Brain microvascular endothelial cell (primary cell): ENCODE results near the gene REST.

Experiments used
- DNase-seq: peaks from one replicate; pipeline ENCODE4 v3.0.0-alpha.2; 2020
- H3K27ac ChIP-seq: fragments of 250-450 bp; sonication (Bioruptor Pico); 2 replicates; pipeline ENCODE4 v1.5.1; 2020; ENCODE audit warnings: mild to moderate bottlenecking, moderate library complexity
- H3K27me3 ChIP-seq: fragments of 250-450 bp; sonication (Bioruptor Pico); replicated peaks from 2 replicates; pipeline ENCODE4 v1.5.1; 2020; ENCODE audit warnings: mild to moderate bottlenecking
- H3K36me3 ChIP-seq: fragments of 250-450 bp; sonication (Bioruptor Pico); replicated peaks from 2 replicates; pipeline ENCODE4 v1.5.1; 2020; ENCODE audit warnings: mild to moderate bottlenecking
- H3K4me3 ChIP-seq: 2 replicates; pipeline ENCODE4 v1.5.1; 2011; ENCODE audit warnings: low read depth, mild to moderate bottlenecking, control low read depth, low read length, moderate library complexity
- in situ Hi-C: cut with HindIII; loops from 2 replicates; pipeline ENCODE4 v1.10.0; 2017; ENCODE audit warnings: low sequenced_read_pairs, low pct_ligation_motif_present
- TF ChIP-seq, protein P1 (sequence below): IDR thresholded peaks from 2 replicates; pipeline ENCODE4 v1.5.1; 2011; ENCODE audit warnings: low read depth, mild to moderate bottlenecking, moderate library complexity, low read length, control low read depth, inconsistent platforms; ENCODE audit errors: missing control alignments

Gene REST

DNA sequence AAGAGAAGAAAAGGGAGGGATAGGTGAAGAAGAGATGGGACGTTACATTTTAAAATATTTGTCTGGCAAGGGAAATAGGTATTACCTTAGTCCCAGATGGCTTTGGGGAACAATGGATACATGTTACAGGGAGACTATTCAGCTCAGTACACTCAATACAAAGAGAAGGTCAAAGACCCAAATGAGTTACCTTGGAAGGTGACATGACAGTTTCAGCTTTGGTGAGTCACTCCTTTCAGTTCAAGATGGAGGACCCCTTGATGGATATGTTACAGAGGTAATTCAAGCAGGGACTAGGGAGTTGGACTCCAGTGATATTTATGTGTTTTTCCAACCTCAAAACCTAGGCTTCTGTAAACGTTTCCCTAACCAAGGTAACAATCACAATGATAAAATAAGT is 64.7 kb downstream of the REST start:
- Histone ChIP-seq H3K27me3 (no peaks in the 10 kb centered on the region), H3K4me3 (no peak overlapping the region), H3K27ac (no peak overlapping the region), H3K36me3 (peaks cover 38% of the 10 kb centered on the region)
- DNase-seq: no peak
- in situ Hi-C loops: no loop called here
- TF ChIP-seq, protein P1, sequence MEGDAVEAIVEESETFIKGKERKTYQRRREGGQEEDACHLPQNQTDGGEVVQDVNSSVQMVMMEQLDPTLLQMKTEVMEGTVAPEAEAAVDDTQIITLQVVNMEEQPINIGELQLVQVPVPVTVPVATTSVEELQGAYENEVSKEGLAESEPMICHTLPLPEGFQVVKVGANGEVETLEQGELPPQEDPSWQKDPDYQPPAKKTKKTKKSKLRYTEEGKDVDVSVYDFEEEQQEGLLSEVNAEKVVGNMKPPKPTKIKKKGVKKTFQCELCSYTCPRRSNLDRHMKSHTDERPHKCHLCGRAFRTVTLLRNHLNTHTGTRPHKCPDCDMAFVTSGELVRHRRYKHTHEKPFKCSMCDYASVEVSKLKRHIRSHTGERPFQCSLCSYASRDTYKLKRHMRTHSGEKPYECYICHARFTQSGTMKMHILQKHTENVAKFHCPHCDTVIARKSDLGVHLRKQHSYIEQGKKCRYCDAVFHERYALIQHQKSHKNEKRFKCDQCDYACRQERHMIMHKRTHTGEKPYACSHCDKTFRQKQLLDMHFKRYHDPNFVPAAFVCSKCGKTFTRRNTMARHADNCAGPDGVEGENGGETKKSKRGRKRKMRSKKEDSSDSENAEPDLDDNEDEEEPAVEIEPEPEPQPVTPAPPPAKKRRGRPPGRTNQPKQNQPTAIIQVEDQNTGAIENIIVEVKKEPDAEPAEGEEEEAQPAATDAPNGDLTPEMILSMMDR: no peak

DNA sequence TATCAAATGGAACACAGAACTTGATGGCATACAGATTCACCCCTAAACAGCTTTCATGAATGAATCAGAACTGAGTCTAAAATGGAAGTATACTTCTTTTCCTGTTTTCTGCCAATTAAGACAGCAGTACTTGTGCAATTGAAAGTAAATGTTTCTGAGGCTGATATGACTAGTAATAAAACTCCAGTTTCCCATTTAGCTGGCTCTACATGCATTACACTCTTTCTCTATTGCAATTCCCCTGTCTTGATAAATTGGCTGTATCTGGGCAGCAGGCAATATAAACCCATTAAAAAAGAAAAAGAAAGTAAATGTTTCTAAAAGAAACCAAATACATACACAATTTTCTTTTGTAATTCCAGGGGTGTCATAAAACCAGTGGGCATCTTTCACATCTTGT is 65.1 kb downstream of the REST start:
- Histone ChIP-seq H3K27me3 (no peaks in the 10 kb centered on the region), H3K36me3 (peaks cover 35% of the 10 kb centered on the region), H3K27ac (no peak overlapping the region), H3K4me3 (no peak overlapping the region)
- TF ChIP-seq, protein P1: no peak
- no peak for DNase-seq
- in situ Hi-C loops: no loop called here

DNA sequence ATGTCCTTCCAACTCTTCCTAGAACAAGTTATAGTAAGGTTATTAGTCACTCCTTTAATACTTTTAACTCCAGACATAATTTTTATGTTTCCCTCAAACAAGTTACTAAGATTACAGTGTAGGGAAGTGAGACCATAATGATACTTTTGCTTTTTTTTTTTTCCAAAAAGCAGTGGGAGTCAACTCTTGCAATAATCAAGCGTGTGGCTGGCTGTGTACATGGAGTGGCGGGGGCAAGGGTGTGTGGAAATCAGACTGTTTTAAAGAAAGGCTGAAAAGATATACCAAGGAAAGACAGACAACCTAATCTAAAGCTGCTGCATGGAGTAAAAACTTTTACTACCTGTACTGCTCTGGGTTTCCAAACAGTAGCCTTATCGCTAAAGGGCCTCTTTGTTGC is 65.6 kb downstream of the REST start:
- Histone ChIP-seq H3K27me3 (no peaks in the 10 kb centered on the region), H3K36me3 (peaks cover 33% of the 10 kb centered on the region), H3K4me3 (no peak overlapping the region), H3K27ac (no peak overlapping the region)
- in situ Hi-C loops: no loop called here
- DNase-seq: no peak
- TF ChIP-seq, protein P1: no peak

DNA sequence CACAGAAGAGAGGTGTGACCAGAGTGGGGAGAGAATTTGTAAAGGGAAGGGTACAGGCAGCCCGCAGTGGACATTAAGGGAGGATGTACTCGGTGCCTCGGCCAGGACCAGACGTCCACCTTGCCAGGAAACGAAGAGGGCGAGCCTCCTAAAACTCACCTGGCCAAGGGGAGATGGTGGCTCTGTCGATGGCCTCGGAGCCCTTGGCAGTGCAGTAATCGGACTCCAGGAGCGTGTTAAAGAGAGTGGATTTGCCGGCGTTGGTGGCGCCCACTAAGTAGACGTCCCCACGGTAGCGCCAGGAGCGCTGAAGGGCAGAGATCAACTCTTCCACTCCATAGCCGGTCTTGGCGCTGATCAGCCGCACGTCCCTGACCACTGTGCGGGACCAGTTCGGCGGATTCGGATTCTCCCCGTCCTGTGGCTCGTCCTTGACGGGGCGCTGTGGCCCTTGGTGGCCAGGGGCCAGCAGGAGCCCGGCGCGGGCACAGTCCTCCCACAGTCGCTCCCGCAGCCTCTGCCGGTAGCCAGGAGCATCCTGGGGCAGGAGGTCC is 68.7 kb downstream of the REST start:
- no peak for DNase-seq
- no peaks in the 10 kb centered on the region for H3K27me3 ChIP-seq
- in situ Hi-C loops: no loop called here
- H3K27ac ChIP-seq: no peak overlapping the region
- TF ChIP-seq, protein P1: no peak
- peak overlapping the region; percentile 96 for H3K4me3 ChIP-seq
- peaks cover 18% of the 10 kb centered on the region for H3K36me3 ChIP-seq

DNA sequence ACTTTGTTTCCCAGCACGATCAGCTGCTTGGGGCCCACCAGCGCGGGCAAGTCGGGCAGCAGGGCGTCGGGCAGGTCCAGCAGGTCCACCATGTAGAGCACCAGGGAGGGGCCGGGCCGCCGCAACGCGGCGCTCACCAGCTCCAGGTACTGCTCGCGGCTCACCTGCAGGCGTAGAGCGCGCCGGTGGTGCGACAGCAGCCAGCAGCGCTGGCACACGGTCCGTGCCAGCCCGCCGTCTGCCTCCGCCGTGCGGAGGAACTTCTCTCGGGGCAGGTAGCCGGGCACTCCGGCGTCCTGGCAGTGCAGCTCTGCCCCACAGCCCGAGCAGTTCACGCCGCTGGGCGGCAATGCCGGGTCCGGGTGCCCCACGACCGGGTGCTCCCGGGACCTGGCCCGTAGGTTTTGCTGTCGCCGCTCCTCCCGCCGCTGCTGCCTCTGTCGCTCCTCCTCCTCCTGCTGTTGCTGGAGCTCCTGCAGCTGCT is 69.2 kb downstream of the REST start:
- no peak for DNase-seq
- TF ChIP-seq, protein P1: peak; percentile 13
- in situ Hi-C loops: no loop called here
- peak overlapping the region; percentile 83 for H3K27ac ChIP-seq
- peaks cover 18% of the 10 kb centered on the region for H3K36me3 ChIP-seq
- peak overlapping the region; percentile 96 for H3K4me3 ChIP-seq
- H3K27me3 ChIP-seq: no peaks in the 10 kb centered on the region

DNA sequence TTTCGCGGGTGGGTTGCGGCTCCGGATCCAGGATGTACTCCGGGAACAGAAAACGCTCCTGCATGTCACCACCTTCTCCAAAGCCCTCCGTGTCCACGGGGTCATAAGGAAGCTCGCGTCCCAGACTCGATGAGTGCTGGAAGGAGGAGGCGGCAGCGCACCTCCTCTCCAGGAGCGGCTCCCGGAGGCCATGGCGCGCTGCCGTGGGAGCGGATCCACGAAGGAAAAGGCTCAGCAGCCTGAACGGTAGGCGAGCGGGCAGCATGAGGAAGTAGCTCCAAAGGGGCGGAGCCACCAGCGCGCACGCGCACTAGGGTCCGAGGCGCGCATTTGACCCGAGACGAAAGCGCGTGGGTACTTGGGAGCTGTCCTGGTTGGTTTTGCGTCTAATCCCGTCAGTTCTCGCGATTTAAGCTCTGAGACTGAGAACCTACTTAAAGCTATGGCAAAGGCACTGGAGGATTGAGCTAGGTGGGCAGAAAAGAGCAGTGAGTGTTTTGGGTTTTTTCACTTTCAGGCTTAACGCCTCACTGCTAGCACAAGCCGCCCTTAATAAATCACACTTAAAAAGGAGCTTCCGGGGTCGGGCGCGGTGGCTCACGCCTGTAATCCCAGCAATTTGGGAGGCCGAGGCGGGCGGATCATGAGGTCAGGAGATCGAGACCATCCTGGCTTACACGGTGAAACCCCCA is 69.8 kb downstream of the REST start, which contains the start of gene NOA1:
Gene NOA1, minus strand, starts transcription at position 286 of the 692 bp plus-strand sequence. Its CDS starts 21 bp downstream, at position 265.
- Histone ChIP-seq H3K27ac (peak within 1 kb of the TSS; percentile 83), H3K36me3 (peaks cover 12% of the 10 kb centered on the region), H3K4me3 (peak within 1 kb of the TSS; percentile 96), H3K27me3 (no peaks in the 10 kb centered on the region)
- DNase-seq: peak; percentile 99
- TF ChIP-seq, protein P1: no peak
- in situ Hi-C loops: no loop called here
